Gastrocnemius medialis (tissue), 4 donors: Measurements from ENCODE around the gene ANKH. TPM values are rescaled to one million over a fixed set of nuclear protein-coding genes. Genes with fewer than 3 reads are reported as not detected.
A peak's percentile ranks its signal among the peaks of the same experiment; 100 is the strongest.

Experiments
- ATAC-seq, 2 donors: fragments of 150-250 bp; one replicate each; pipeline ENCODE4 v1.9.1; 2016
- DNase-seq, 2 donors: peaks; one replicate each; pipeline ENCODE4 v3.0.0-alpha.2; 2019
- H3K27ac ChIP-seq, 4 donors: fragments of 200-600 bp; sonication (generic); 1 replicate in 1 of 4; 2 replicates in 3 of 4; pipeline ENCODE4 v1.5.1; 2016 to 2018; ENCODE audit warnings: mild to moderate bottlenecking in 2 of 4, moderate library complexity in 1 of 4
- H3K27me3 ChIP-seq, 3 donors: fragments of 200-600 bp; sonication (generic) in 2 of 3; 1 replicate in 1 of 3; 2 replicates in 2 of 3; pipeline versions ENCODE4 v1.5.1 to v1.6.0; 2016 to 2019; ENCODE audit warnings: mild to moderate bottlenecking in 1 of 3, moderate library complexity in 1 of 3
- H3K36me3 ChIP-seq, 2 donors: fragments of 200-600 bp; sonication (generic) in 1 of 2; one replicate each; pipeline ENCODE4 v1.5.1; 2017 to 2018
- H3K4me1 ChIP-seq, 2 donors: fragments of 200-600 bp; sonication (generic) in 1 of 2; one replicate each; pipeline ENCODE4 v1.5.1; 2016 to 2017; ENCODE audit warnings: mild to moderate bottlenecking in 2 of 2
- H3K4me3 ChIP-seq, 4 donors: fragments of 200-600 bp; sonication (generic) in 3 of 4; 1 replicate in 1 of 4; 2 replicates in 3 of 4; pipeline ENCODE4 v1.5.1; 2016 to 2019; ENCODE audit warnings: mild to moderate bottlenecking in 2 of 4
- H3K9me3 ChIP-seq, 3 donors: fragments of 200-600 bp; sonication (generic) in 2 of 3; 1 replicate in 1 of 3; 2 replicates in 2 of 3; pipeline ENCODE4 v1.5.1; 2016 to 2019
- POLR2A ChIP-seq, 2 donors: fragments of 450-650 bp; IDR thresholded peaks; one replicate each; pipeline ENCODE4 v1.6.1; 2017; ENCODE audit warnings: antibody characterized with exemption in 2 of 2, mild to moderate bottlenecking in 2 of 2, moderate library complexity in 2 of 2
- in situ Hi-C, 4 donors: fragments of 200-750 bp; cut with MboI; loops; one replicate each; pipeline versions ENCODE4 v1.15.0 to v1.8.0; 2017; ENCODE audit warnings: low sequenced_read_pairs in 4 of 4
- intact Hi-C: fragments of 100-400 bp; cut with DNase I; formaldehyde crosslinking; loops from one replicate; pipeline ENCODE4 v1.15.1; 2023; ENCODE audit warnings: low total_unique reads
- total RNA-seq, 4 donors: library from RNA; depleted of rRNA; stranded (reverse); fragments of >200 nt; gene quantifications; one replicate each; pipeline versions ENCODE4 v1.1.0 to v1.2.3, GENCODE V29; 2016
- TF ChIP-seq, protein P1 (sequence below), 5 experiments: fragments of 450-650 bp in 3 of 5; fragments of 200-600 bp in 2 of 5; sonication (generic) in 2 of 5; IDR thresholded peaks in 4 of 5; conservative IDR thresholded peaks in 1 of 5; 1 replicate in 4 of 5; 2 replicates in 1 of 5; pipeline ENCODE4 v1.5.1; 2016 to 2019; ENCODE audit warnings: antibody characterized with exemption in 5 of 5, mild to moderate bottlenecking in 3 of 5, moderate library complexity in 3 of 5

Gene ANKH
- total RNA-seq, 4 donors from 2014 or later, result 33.5 to 52.1 (median 36.0) TPM

DNA sequence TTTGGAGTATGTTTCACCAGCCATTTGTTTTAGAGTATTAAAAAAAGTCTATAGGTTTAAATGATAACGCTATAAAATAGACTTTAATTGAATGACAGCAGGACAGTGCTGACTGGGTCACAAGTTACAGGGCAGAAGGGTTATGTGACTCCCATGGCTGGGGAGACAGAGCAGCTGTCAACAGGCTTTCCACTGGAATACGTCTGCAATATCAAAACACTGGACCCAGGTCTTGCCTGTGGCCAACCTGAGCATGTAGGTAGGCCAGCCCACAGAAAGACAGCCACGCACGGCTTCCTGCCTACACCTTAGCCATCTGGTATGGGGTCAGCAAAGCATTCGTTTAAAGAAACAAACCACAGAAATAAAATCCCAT is 126.4 kb downstream of the ANKH start:
- H3K36me3 ChIP-seq, result peaks cover 0 to 15% of the 10 kb centered on the region in 2 donors
- TF ChIP-seq, protein P1, sequence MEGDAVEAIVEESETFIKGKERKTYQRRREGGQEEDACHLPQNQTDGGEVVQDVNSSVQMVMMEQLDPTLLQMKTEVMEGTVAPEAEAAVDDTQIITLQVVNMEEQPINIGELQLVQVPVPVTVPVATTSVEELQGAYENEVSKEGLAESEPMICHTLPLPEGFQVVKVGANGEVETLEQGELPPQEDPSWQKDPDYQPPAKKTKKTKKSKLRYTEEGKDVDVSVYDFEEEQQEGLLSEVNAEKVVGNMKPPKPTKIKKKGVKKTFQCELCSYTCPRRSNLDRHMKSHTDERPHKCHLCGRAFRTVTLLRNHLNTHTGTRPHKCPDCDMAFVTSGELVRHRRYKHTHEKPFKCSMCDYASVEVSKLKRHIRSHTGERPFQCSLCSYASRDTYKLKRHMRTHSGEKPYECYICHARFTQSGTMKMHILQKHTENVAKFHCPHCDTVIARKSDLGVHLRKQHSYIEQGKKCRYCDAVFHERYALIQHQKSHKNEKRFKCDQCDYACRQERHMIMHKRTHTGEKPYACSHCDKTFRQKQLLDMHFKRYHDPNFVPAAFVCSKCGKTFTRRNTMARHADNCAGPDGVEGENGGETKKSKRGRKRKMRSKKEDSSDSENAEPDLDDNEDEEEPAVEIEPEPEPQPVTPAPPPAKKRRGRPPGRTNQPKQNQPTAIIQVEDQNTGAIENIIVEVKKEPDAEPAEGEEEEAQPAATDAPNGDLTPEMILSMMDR (IDR thresholded peaks at IDR 0.05 in 4 of 5, conservative IDR thresholded peaks at IDR 0.05 in 1 of 5), result no peak
- no peak for TF ChIP-seq POLR2A (IDR thresholded peaks at IDR 0.05)
- H3K9me3 ChIP-seq, result no peaks in the 10 kb centered on the region
- no peaks in the 10 kb centered on the region for H3K27me3 ChIP-seq
- intact Hi-C loops, result no loop called here
- no peak overlapping the region for H3K4me3 ChIP-seq
- peaks cover 43 to 56% of the 10 kb centered on the region in 2 donors for H3K4me1 ChIP-seq
- peak overlapping the region; percentile 80 to 94 (median 86) for H3K27ac ChIP-seq
- DNase-seq (peak in 1 of 2 donors; percentile 60), ATAC-seq (peak; percentile 81)
- in situ Hi-C loops, result loop anchor here in 2 of 4 donors (25.0 kb wide), 1 partner anchor 117 kb away; the partner anchor contains the start of gene ANKH (in 2 of the 2)

DNA sequence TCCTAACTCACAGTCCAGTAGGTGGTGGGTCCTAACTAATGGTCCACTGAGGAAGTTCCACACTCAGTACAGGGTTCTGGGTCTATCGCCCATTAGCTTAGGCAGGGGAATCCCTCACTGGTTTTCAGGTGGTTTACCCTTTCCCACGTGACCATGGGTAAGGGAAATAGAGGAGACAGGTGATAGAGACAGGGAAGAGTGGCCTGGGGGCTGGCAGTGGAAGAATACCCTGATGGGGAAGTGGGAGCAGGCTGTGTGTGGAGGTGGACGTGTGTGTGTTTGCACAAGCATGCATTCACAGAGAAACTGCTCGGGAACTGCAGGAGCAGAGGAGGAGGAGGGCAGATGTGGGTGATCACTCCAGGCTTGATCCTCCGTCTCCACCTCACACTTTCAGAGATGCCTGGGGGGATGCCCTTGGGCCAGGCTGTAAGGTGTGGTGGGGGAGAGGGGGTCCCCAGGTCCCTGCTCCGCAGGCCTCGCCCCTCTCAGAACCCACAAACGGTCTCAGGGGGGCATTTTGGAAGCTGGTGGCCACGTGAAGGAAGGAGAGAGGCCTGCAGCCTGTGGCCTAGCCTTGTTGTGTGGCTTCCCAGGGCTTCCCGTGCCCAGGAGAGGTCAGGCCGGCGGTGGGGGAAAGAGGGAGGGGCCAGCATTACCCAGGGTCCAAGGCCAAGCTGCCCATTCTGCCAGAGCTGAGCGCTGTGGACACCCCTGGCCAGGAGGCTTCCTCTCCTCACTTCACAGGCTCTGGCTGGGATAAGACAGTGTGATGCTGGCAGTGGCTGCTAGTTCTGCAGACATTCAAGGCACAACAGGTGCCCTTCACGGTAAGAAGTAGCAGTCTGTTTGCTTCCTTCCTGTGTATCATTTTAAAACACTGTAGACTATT is 127.0 kb downstream of the ANKH start:
- no peak for TF ChIP-seq POLR2A (IDR thresholded peaks at IDR 0.05)
- TF ChIP-seq, protein P1 (IDR thresholded peaks at IDR 0.05 in 4 of 5, conservative IDR thresholded peaks at IDR 0.05 in 1 of 5), result no peak
- in situ Hi-C loops, result loop anchor here in 2 of 4 donors (25.0 kb wide), 1 partner anchor 118 kb away; the partner anchor contains the start of gene ANKH (in 2 of the 2)
- ATAC-seq (peak; percentile 89 to 91), DNase-seq (peak; percentile 67 to 83)
- H3K36me3 ChIP-seq, result peaks cover 0 to 15% of the 10 kb centered on the region in 2 donors
- intact Hi-C loops, result no loop called here
- H3K9me3 ChIP-seq, result no peaks in the 10 kb centered on the region
- no peak overlapping the region for H3K4me3 ChIP-seq
- peaks cover 43 to 60% of the 10 kb centered on the region in 2 donors for H3K4me1 ChIP-seq
- H3K27ac ChIP-seq, result peak overlapping the region; percentile 80 to 94 (median 86)
- H3K27me3 ChIP-seq, result no peaks in the 10 kb centered on the region

DNA sequence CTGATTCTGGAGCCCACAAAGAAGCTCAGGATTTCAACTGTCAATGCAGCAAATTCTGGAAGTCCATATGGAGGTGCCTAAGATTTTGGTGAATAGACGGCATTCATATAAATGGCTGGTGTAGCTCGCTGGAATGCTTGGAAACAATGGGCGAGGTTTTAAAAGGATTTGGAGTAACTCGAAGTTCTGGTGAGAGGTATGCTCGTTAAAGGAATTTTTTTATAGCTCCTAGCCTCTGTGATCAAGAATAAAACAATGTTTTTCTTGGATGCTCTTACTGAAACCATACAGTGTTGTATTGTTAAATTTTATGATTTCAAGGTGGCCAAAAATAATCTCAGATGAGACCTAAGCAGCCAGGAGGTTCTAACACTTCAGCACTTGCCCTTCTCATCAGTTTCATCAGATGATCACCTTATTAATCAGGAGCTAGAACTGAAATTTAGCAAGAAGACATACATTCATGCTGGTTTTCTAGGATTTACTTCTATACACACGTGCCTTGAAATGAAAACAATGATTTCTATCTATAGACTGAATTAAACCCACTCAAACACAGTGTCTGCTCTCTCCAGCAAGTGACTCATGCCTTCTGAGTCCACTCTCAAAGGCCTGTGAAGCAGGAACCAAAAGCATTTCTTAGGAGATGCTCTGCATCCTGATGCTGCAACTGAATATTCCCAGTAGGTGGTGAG is 127.8 kb downstream of the ANKH start:
- H3K4me1 ChIP-seq, result peaks cover 43 to 61% of the 10 kb centered on the region in 2 donors
- in situ Hi-C loops, result loop anchor here in 2 of 4 donors (25.0 kb wide), 1 partner anchor 119 kb away; the partner anchor contains the start of gene ANKH (in 2 of the 2)

DNA sequence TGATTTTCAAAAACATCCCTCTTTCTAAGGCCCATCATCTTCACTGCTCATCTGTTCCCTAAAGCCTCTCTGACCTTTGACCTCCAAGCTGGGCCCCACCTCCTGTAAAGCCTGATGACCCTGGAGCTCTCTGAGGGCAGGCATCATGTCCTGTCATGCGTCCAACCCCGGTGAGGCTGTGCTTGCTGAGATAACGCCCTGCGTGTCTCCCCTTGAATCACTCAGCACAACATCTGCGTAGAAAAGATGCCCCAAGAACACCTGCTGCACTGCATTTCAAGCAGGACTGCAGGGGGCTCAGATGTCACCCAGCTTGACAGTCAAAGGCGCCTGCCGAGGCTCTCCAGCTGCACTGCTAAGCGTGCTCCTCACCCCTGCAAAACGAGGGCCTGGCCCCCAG is 129.1 kb downstream of the ANKH start:
- intact Hi-C loops (no loop called here), in situ Hi-C loops (loop anchor here in 2 of 4 donors (25.0 kb wide), 1 partner anchor 120 kb away; the partner anchor contains the start of gene ANKH (in 2 of the 2))
- ATAC-seq (no peak), DNase-seq (no peak)
- Histone ChIP-seq H3K27ac (peak overlapping the region; percentile 13 to 94 (median 86)), H3K36me3 (peaks cover 0 to 13% of the 10 kb centered on the region in 2 donors), H3K4me1 (peaks cover 33 to 48% of the 10 kb centered on the region in 2 donors), H3K27me3 (no peaks in the 10 kb centered on the region), H3K4me3 (no peak overlapping the region), H3K9me3 (no peaks in the 10 kb centered on the region)
- TF ChIP-seq POLR2A (IDR thresholded peaks at IDR 0.05), result no peak
- TF ChIP-seq, protein P1 (IDR thresholded peaks at IDR 0.05 in 4 of 5, conservative IDR thresholded peaks at IDR 0.05 in 1 of 5), result no peak

More for the DNA sequence above, 127.8 kb downstream of the ANKH start:
- Histone ChIP-seq H3K4me3 (no peak overlapping the region), H3K36me3 (peaks cover 0 to 15% of the 10 kb centered on the region in 2 donors), H3K27me3 (no peaks in the 10 kb centered on the region), H3K9me3 (no peaks in the 10 kb centered on the region), H3K27ac (peak overlapping the region; percentile 21 to 94 (median 86))
- TF ChIP-seq, protein P1 (IDR thresholded peaks at IDR 0.05 in 4 of 5, conservative IDR thresholded peaks at IDR 0.05 in 1 of 5), result no peak
- TF ChIP-seq POLR2A (IDR thresholded peaks at IDR 0.05), result no peak
- ATAC-seq, result no peak
- DNase-seq, result no peak
- intact Hi-C loops, result no loop called here
